ENCODE measurements around the gene ADGRG1. TPM values are rescaled to one million over a fixed set of nuclear protein-coding genes. Genes with fewer than 3 reads are reported as not detected.

Gene ADGRG1
- total RNA-seq, 2 experiments from 2014 or later = 4.3 to 5.6 TPM

DNA sequence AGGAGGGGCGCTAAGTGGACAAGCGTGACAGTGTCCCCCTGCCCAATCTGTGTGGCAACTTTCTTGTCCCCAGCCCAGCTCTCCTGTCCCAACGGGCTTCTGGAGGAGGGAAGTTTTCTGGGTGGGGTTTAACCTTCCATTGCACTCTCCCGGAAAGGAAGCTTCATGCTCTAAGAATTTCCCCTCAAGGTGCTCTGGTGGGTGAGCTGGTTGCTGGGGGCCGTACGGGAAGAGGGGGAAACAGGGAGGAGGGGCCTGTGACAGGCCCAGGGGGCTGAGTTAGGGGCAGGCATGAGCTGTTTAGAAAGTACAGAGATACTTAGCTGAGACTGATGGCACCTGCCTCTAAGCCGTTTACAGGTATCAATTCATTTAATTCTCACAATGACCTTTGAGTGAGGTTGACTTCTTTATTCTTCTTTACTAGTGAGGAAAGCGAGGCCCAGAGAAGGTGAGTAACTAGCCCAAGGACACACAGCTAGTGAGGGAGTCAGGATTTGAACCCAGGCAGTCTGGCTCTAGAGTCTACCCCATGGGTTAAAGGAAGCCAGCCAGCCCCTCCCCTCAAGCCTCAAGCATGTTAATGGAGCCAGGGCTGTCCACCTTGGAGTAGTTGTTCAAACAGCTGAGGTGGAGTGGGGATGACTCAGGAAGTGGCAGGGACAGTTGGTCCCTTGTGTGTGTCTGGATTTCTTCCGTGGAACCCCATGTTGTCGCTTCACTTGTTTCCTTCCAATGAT, 18.9 kb downstream of the ADGRG1 start:
- POLR2A ChIA-PET = interaction anchor here (0.7 to 5.5 kb wide), 11 partner anchors 9 to 311 kb away, joined by 3 to 48 read pairs (median 6); no protein-coding TSS in a partner anchor
- no peaks in the 10 kb centered on the region for H3K36me3 Mint-ChIP-seq
- peak overlapping the region; percentile 49 for H3K4me3 Mint-ChIP-seq
- DNase-seq (no peak), ATAC-seq (ENCODE audit: low read depth) (no peak)
- no peaks in the 10 kb centered on the region for H3K27me3 Mint-ChIP-seq
- H3K27ac Mint-ChIP-seq = peak overlapping the region; percentile 87
- H3K4me1 Mint-ChIP-seq = peaks cover 40% of the 10 kb centered on the region
- H3K9me3 Mint-ChIP-seq = no peaks in the 10 kb centered on the region

DNA sequence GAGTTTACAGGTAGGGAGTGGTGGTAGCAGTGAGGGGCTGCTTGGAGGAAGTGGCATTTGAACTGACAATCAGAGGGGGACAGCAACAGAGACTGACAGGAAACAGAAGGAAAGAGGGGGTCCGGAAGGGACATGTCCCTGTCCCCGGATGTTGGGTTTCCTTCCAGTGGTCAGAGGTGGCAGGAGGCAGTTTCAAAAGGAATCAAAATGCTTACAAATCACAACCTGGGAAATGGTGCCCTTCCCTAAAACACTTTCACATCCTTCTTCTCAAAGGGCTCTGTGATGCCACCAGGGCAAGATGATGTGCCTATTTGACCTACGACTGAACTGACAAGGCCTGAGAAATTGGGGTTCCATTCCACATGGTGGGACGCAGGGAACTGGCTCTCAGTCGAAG, 19.7 kb downstream of the ADGRG1 start:
- no peaks in the 10 kb centered on the region for H3K9me3 Mint-ChIP-seq
- H3K4me1 Mint-ChIP-seq = peaks cover 40% of the 10 kb centered on the region
- peak overlapping the region; percentile 49 for H3K4me3 Mint-ChIP-seq
- POLR2A ChIA-PET = interaction anchor here (0.8 to 5.5 kb wide), 10 partner anchors 10 to 109 kb away, joined by 3 to 48 read pairs (median 8); no protein-coding TSS in a partner anchor
- no peaks in the 10 kb centered on the region for H3K36me3 Mint-ChIP-seq
- H3K27me3 Mint-ChIP-seq = no peaks in the 10 kb centered on the region
- H3K27ac Mint-ChIP-seq = peak overlapping the region; percentile 87
- ATAC-seq (ENCODE audit: low read depth) = no peak
- DNase-seq = no peak

DNA sequence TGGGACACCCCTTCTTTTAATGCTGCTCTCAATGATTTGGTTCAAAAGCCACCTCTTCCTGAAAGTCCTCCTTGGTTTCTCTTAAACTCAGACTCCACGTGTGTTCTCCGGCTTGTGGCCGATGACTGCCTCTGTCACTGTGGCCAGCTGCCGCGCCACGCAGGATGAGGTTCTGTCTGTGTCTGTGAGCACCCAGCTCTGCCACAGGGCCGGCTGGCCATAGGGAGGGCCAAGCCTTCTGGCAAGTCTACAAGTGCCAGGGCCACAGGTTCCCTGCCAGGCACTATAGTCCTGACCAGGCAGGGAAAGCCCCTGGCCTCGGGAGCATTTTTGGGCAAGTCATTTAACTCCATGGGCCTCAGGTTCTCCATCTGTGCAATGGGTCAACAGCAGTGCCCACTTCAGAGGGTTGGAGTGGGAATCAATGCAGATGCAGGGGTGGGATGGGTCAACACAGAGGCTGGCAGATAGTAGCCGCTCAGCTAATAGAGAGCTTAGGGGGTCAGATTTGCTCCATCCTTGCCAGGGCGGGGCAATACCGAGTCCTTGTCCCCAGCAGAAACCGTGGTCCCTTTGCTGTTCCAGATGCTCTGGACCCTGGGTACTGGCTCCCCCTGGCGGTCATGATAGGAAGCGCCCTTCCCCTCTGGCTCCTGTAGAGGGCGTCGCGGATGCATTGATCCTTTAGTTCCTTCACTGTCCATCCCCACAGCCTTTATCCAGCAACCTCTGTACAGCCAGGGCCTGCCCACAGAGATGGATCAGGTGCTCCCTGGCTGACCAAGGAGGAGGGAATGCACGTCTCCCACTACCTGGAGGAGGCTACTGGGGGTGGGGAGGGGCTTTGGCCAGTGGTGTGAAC, 20.4 kb downstream of the ADGRG1 start:
- Mint-ChIP-seq H3K4me1 (peaks cover 40% of the 10 kb centered on the region), H3K9me3 (no peaks in the 10 kb centered on the region), H3K4me3 (peak overlapping the region; percentile 49), H3K36me3 (no peaks in the 10 kb centered on the region), H3K27me3 (no peaks in the 10 kb centered on the region), H3K27ac (peak overlapping the region; percentile 87)
- DNase-seq (peak; percentile 93), ATAC-seq (ENCODE audit: low read depth) (peak; percentile 57)
- POLR2A ChIA-PET = interaction anchor here (1.5 to 5.5 kb wide), 7 partner anchors 10 to 72 kb away, joined by 5 to 48 read pairs (median 13); no protein-coding TSS in a partner anchor

DNA sequence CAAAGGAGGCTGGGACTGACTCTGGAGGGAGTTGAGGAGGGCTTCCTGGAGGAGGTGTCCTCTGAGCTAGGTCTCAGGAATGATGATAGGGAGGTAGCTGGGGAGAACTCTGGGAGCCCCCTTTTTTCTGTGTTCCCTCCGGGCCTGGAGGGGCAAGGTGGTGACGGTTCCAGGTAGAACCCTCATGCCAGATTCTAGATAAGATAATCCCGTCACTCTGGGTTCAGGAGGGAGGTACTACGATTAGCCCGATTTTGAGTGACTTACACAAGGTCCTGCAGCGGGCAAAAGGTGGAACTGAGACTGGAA, 21.0 kb downstream of the ADGRG1 start:
- no peak for DNase-seq
- ATAC-seq (ENCODE audit: low read depth) = no peak
- Mint-ChIP-seq H3K27ac (peak overlapping the region; percentile 87), H3K36me3 (no peaks in the 10 kb centered on the region), H3K27me3 (no peaks in the 10 kb centered on the region), H3K9me3 (no peaks in the 10 kb centered on the region), H3K4me3 (no peak overlapping the region), H3K4me1 (peaks cover 40% of the 10 kb centered on the region)
- POLR2A ChIA-PET = interaction anchor here (2.4 to 5.5 kb wide), 4 partner anchors 40 to 73 kb away, joined by 13 to 48 read pairs (median 24); no protein-coding TSS in a partner anchor

DNA sequence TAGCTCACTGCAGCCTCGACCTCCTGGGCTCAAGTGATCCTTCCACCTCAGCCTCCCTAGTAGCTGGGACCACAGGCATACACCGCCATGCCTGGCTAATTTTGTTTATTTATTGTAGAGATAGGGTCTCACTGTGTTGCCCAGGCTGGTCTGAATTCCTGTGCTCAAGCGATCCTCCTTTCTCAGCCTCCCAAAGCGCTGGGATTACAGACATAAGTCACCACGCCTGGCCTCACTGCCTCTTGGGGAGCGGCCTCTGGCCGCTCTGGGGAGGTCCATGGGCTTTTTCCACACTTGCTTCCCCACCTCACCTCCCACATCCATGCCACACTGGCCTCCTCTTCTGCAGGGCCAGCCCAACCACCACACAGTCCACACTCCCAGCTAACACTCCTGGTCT, 21.4 kb downstream of the ADGRG1 start:
- ATAC-seq (ENCODE audit: low read depth) = no peak
- Mint-ChIP-seq H3K27me3 (no peaks in the 10 kb centered on the region), H3K4me1 (peaks cover 40% of the 10 kb centered on the region), H3K36me3 (no peaks in the 10 kb centered on the region), H3K4me3 (no peak overlapping the region), H3K27ac (no peak overlapping the region), H3K9me3 (no peaks in the 10 kb centered on the region)
- POLR2A ChIA-PET = interaction anchor here (3.0 to 5.5 kb wide), 3 partner anchors 40 to 73 kb away, joined by 13 to 48 read pairs (median 34); no protein-coding TSS in a partner anchor
- DNase-seq = no peak

DNA sequence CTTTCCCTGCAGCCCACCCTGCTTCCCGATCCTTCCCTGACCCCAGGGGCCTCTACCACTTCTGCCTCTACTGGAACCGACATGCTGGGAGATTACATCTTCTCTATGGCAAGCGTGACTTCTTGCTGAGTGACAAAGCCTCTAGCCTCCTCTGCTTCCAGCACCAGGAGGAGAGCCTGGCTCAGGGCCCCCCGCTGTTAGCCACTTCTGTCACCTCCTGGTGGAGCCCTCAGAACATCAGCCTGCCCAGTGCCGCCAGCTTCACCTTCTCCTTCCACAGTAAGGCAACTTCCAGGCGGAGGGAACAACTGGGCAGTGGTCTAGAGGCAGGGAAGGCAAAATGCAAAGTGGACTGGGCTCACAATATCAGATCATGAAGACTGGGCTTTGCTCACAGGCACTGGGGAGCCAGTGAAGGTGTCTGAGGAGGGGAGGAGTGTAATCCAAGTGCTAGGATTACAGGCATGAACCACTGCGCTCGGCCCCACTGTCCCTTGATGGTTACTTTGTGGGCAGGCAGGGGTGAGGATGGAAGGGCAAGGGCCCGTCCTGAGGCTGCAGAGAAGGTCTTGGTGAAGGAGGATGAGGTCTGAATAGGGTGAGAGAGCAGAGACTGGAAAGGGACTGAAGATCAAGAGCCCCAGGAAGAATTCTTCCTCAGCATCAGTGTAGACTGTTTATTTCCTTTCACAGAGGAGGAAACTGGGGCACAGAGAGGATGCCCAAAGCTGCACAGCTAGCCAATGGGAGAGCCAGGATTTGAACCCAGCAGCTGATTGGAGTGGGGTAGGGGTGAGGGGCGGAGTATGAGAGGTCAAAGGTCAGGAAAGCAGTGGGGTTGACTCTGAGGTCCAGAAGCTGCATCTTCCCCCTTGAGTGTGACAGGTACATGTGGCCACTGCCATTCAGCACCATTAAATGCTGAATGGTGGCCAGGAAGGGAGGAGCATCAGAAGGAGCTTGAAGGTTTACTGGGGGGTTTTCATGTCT, 23.2 kb downstream of the ADGRG1 start:
- Mint-ChIP-seq H3K9me3 (no peaks in the 10 kb centered on the region), H3K36me3 (no peaks in the 10 kb centered on the region), H3K4me1 (peaks cover 38% of the 10 kb centered on the region), H3K27ac (peak overlapping the region; percentile 83), H3K4me3 (peak overlapping the region; percentile 51), H3K27me3 (no peaks in the 10 kb centered on the region)
- DNase-seq = peak; percentile 63
- ATAC-seq (ENCODE audit: low read depth) = peak; percentile 79
- POLR2A ChIA-PET = interaction anchor here (1.0 to 1.8 kb wide), 3 partner anchors 37 to 42 kb away, joined by 3 to 7 read pairs (median 6); no protein-coding TSS in a partner anchor

DNA sequence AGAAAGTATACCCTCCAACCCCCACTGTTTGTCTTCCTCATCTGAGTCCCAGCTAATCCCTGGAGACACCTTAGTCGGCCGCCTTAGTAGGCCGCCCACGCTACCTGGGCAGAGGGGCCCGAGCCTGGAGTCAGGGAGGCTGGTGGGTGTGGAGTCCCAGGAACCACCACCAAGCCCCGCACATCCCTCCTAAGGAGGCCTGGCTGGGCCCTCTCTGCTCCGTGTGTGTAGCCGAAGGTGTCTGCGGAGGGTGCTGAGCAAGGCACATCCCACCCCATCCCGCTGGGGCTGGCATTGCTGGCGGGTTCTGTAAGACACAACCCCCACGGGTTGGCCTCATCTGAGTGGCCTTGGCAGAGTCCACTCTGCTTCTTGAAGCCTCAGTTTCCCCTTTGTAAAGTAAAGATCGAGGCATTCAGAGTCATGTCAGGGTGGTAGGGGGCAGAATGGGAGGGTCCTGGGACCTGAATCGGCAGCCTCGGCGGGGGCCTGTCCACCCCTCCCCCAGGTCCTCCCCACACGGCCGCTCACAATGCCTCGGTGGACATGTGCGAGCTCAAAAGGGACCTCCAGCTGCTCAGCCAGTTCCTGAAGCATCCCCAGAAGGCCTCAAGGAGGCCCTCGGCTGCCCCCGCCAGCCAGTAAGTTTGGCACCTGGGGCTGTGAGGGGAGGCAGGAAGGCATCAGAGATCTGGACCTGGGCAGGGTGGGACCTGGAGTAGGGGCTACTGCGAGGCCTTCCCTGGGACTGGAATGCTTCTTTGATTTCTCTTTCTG, 24.5 kb downstream of the ADGRG1 start:
- POLR2A ChIA-PET = interaction anchor here (1.2 to 1.8 kb wide), 2 partner anchors 38 to 44 kb away, joined by 6 to 7 read pairs; no protein-coding TSS in a partner anchor
- H3K4me1 Mint-ChIP-seq = peaks cover 29% of the 10 kb centered on the region
- ATAC-seq (ENCODE audit: low read depth) = no peak

DNA sequence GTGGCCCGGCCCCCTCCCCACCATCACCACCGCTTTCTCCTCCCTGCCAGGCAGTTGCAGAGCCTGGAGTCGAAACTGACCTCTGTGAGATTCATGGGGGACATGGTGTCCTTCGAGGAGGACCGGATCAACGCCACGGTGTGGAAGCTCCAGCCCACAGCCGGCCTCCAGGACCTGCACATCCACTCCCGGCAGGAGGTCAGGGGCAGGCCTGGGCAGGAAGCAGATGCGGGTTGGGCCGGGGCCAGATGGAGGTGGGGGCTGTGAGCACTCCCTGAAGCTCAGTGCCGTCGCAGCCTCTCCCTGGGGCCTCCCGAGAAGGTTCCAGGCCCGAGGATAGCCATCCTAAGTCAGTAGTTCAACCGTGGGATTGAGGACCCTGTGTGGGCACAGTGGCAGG, 25.5 kb downstream of the ADGRG1 start:
- Mint-ChIP-seq H3K9me3 (no peaks in the 10 kb centered on the region), H3K27me3 (no peaks in the 10 kb centered on the region), H3K27ac (peak overlapping the region; percentile 43), H3K4me3 (no peak overlapping the region), H3K4me1 (peaks cover 19% of the 10 kb centered on the region), H3K36me3 (no peaks in the 10 kb centered on the region)
- DNase-seq (no peak), ATAC-seq (ENCODE audit: low read depth) (no peak)
- POLR2A ChIA-PET = no interaction called here

More for the DNA sequence above, 24.5 kb downstream of the ADGRG1 start:
- no peaks in the 10 kb centered on the region for H3K27me3 Mint-ChIP-seq
- H3K36me3 Mint-ChIP-seq = no peaks in the 10 kb centered on the region
- no peaks in the 10 kb centered on the region for H3K9me3 Mint-ChIP-seq
- no peak for DNase-seq
- H3K4me3 Mint-ChIP-seq = no peak overlapping the region
- peak overlapping the region; percentile 83 for H3K27ac Mint-ChIP-seq

DNA sequence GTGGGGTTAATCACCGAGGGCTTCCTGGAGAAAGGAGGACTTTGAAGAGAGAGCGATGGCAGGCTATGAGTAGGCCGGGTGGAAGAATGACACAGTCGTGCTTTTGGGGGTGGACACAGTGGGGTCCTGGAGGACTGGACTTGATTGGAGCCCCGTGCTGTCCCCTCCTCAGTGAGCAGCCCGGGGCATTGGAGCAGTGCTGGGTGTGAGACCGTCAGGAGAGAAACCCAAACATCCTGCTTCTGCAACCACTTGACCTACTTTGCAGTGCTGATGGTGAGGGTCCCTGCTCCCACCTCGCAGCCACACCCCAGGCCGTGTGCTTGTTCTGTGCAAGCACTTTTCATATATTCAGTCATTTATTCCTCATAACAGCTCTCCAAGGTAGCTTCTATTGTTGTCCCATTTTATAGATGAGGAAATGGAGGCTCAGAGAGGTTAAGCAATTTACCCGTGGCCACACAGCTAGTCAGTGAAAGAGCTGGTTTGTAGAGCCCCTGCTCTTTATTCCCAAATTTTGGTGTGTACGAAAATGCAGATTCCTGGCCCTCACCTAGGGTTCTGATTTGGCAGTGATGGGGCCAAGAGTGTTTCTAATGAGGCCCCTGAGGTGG, 28.0 kb downstream of the ADGRG1 start:
- ATAC-seq (ENCODE audit: low read depth) = no peak
- Mint-ChIP-seq H3K4me3 (no peak overlapping the region), H3K36me3 (no peaks in the 10 kb centered on the region)

DNA sequence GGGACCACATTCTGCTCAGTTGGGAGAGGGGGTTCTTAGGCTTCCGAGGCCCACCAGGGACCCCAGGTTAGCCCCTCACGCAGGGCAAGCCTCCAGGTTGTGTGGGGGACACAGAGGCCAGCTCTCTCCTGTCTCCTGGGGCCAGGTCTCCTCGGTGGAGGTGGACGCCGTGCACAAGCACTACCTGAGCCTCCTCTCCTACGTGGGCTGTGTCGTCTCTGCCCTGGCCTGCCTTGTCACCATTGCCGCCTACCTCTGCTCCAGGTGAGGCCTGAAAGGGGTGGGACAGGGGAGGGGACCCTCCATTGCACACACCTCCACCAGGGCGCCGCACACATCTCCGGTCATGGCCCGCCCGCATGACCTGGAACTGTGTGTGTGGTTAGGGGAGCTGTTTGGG, 28.8 kb downstream of the ADGRG1 start:
- Mint-ChIP-seq H3K4me3 (no peak overlapping the region), H3K27ac (no peak overlapping the region), H3K9me3 (no peaks in the 10 kb centered on the region), H3K4me1 (peaks cover under 1% of the 10 kb centered on the region), H3K36me3 (no peaks in the 10 kb centered on the region), H3K27me3 (no peaks in the 10 kb centered on the region)
- POLR2A ChIA-PET = no interaction called here
- DNase-seq (no peak), ATAC-seq (ENCODE audit: low read depth) (no peak)

More for the DNA sequence above, 28.0 kb downstream of the ADGRG1 start:
- H3K9me3 Mint-ChIP-seq = no peaks in the 10 kb centered on the region
- POLR2A ChIA-PET = no interaction called here
- peaks cover 9% of the 10 kb centered on the region for H3K4me1 Mint-ChIP-seq
- H3K27me3 Mint-ChIP-seq = no peaks in the 10 kb centered on the region
- H3K27ac Mint-ChIP-seq = no peak overlapping the region
- DNase-seq = no peak

DNA sequence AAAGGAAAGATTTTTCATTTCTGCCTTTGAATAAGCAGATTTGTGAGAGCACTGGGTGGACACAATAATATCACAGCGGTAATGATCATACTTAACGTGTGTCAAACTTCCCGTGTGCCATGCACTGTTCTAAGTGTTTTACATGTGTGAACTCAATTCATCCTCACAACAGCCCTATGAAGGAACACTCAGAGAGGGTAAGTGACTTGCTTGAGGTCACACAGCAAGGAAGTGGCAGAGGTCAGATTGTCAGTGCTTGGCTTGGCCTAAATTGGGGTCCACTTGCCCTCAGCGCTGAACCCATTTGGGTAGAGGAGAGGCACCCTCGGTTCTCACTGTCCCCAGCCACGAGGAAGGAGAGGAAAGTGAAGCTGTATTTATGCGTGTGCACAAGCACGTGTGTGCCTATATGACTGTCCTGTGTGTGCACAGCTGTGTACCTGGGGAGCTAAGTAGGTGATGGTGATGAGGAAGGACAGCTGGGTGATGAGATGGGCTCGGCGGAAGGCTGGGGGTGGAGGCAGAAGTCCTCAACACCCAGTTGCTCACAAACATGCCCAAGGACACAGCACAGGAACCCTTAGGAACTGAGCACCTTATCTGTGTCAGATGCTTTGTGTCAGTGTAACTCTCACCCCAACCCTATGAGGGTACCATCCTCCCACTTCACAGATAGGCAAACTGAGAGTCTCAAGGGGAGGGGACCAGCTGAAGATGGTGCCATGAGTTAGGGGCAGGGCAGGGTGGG, 29.9 kb downstream of the ADGRG1 start:
- Mint-ChIP-seq H3K9me3 (no peaks in the 10 kb centered on the region), H3K27me3 (no peaks in the 10 kb centered on the region), H3K27ac (no peak overlapping the region), H3K4me3 (no peak overlapping the region), H3K4me1 (no peaks in the 10 kb centered on the region), H3K36me3 (no peaks in the 10 kb centered on the region)
- ATAC-seq (ENCODE audit: low read depth) (no peak), DNase-seq (no peak)
- POLR2A ChIA-PET = no interaction called here

Data from activated naive CD8-positive, alpha-beta T cell treated with anti-CD3 and anti-CD28 coated beads, Interleukin-2, amount 10 ng/mL, durations not matched to agents 7 days and 5 days (primary cell).